Measurements from ENCODE around the gene VILL.

The VILL gene

GRCh38 chr3:37995652-37996641 lies 5.4 kb downstream of the VILL start:
- H3K36me3 ChIP-seq (ENCODE audit: control insufficient read depth in 1 of 2, insufficient read depth in 2 of 2, low read length in 2 of 2), result peaks cover 0 to under 1% of the 10 kb centered on the region in 2 donors
- peaks cover 13 to 14% of the 10 kb centered on the region in 2 donors for H3K4me1 ChIP-seq (ENCODE audit: control insufficient read depth in 1 of 2, insufficient read depth in 2 of 2, low read length in 2 of 2)
- no peaks in the 10 kb centered on the region for H3K27me3 ChIP-seq (ENCODE audit: low read depth, low read length)
- H3K27ac ChIP-seq (ENCODE audit: low read length), result peak overlapping the region; percentile 3
- H3K4me3 ChIP-seq (ENCODE audit: low read depth in 1 of 2, low read length in 2 of 2), result no peak overlapping the region
- H3K9me3 ChIP-seq (ENCODE audit: control insufficient read depth in 1 of 2, low read length in 2 of 2), result no peaks in the 10 kb centered on the region

DNA sequence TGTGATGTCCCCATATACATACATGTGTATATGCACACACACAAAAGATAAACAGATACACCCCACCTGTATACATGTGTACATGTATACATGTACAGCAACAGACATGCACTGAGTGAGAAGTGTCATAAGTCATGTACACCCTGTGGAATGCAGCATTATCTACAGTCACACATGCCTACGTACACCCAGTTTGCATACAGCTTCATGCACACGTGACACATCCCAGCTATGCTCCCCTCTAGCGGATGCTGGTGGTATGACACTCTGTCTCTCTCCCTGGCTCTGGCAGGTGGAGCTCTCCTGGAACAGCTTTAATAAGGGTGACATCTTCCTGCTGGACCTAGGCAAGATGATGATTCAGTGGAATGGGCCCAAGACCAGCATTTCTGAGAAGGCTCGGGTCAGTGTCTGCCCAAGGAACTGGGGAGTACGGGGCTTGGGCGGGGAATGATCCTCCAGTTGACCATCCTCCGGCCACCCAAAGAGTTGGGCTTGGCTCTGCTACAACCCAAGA lies 6.3 kb downstream of the VILL start:
- peak overlapping the region; percentile 3 for H3K27ac ChIP-seq (ENCODE audit: low read length)
- H3K4me1 ChIP-seq (ENCODE audit: control insufficient read depth in 1 of 2, insufficient read depth in 2 of 2, low read length in 2 of 2), result peaks cover 13 to 14% of the 10 kb centered on the region in 2 donors
- H3K36me3 ChIP-seq (ENCODE audit: control insufficient read depth in 1 of 2, insufficient read depth in 2 of 2, low read length in 2 of 2), result peaks cover 4 to 10% of the 10 kb centered on the region in 2 donors
- no peaks in the 10 kb centered on the region for H3K27me3 ChIP-seq (ENCODE audit: low read depth, low read length)
- no peaks in the 10 kb centered on the region for H3K9me3 ChIP-seq (ENCODE audit: control insufficient read depth in 1 of 2, low read length in 2 of 2)
- H3K4me3 ChIP-seq (ENCODE audit: low read depth in 1 of 2, low read length in 2 of 2), result no peak overlapping the region

DNA sequence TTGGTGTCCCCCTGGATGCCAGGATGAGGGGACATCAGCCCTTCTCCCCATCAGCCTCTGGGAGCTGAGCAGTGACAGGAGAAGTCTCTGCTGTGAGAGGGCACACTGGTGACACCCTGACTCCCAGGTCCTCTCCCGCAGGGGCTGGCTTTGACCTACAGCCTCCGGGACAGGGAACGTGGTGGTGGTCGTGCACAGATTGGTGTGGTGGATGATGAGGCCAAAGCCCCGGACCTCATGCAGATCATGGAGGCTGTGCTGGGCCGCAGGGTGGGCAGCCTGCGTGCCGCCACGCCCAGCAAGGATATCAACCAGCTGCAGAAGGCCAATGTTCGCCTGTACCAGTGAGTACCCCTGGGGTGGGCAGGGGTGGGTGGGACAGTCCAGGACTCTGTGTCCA lies 6.8 kb downstream of the VILL start:
- Histone ChIP-seq H3K27ac (ENCODE audit: low read length) (no peak overlapping the region), H3K4me1 (ENCODE audit: control insufficient read depth in 1 of 2, insufficient read depth in 2 of 2, low read length in 2 of 2) (peaks cover 13 to 14% of the 10 kb centered on the region in 2 donors)

DNA sequence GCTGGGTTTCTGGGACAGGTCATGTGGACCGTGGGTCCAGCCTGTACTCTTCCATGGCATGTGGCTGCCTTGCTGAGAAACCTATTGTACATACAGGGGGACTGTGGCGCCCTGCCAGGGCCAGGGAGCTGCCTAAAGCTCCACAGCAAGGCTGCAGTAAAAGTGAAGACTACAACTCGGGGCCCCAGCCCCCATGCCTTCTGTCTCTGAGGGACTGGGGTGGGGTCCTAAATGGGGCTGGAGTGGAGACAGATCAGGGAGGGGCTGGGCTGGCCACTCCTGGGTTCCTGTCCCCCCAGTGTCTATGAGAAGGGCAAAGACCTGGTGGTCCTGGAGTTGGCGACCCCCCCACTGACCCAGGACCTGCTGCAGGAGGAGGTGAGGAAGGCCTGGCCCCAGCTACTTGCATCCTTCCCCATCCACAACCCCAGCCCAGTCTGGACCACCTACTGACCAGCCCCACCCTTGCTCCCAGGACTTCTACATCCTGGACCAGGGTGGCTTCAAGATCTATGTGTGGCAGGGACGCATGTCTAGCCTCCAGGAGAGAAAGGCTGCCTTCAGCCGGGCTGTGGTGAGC lies 7.3 kb downstream of the VILL start:
- H3K4me3 ChIP-seq (ENCODE audit: low read depth in 1 of 2, low read length in 2 of 2), result peak overlapping the region in 1 of 2 donors; percentile 65
- H3K27me3 ChIP-seq (ENCODE audit: low read depth, low read length), result no peaks in the 10 kb centered on the region
- peak overlapping the region; percentile 90 for H3K27ac ChIP-seq (ENCODE audit: low read length)
- peaks cover 6 to 17% of the 10 kb centered on the region in 2 donors for H3K36me3 ChIP-seq (ENCODE audit: control insufficient read depth in 1 of 2, insufficient read depth in 2 of 2, low read length in 2 of 2)
- H3K9me3 ChIP-seq (ENCODE audit: control insufficient read depth in 1 of 2, low read length in 2 of 2), result no peaks in the 10 kb centered on the region
- H3K4me1 ChIP-seq (ENCODE audit: control insufficient read depth in 1 of 2, insufficient read depth in 2 of 2, low read length in 2 of 2), result peaks cover 13 to 15% of the 10 kb centered on the region in 2 donors

More for the DNA sequence above, 6.8 kb downstream of the VILL start:
- H3K9me3 ChIP-seq (ENCODE audit: control insufficient read depth in 1 of 2, low read length in 2 of 2), result no peaks in the 10 kb centered on the region
- H3K4me3 ChIP-seq (ENCODE audit: low read depth in 1 of 2, low read length in 2 of 2), result no peak overlapping the region
- H3K27me3 ChIP-seq (ENCODE audit: low read depth, low read length), result no peaks in the 10 kb centered on the region
- peaks cover 6 to 15% of the 10 kb centered on the region in 2 donors for H3K36me3 ChIP-seq (ENCODE audit: control insufficient read depth in 1 of 2, insufficient read depth in 2 of 2, low read length in 2 of 2)

DNA sequence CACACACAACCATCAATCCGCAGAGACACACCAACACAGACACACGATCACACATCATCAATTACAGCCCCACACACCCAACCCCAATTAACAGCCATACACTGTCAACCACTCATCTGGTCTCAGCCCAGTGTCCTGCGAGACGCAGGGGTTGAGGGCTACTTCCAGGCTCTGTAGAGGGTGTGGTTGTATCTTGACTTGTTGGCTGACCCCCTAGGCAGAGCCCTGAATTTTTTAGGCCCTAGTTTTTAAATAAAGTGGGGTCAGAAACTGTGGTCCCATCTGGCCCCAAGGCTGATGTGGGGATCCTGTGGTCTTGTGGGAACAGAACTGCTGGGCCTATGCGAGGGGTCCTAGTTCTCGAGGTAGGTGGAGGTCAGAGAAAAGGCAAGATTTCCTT lies 9.2 kb downstream of the VILL start:
- no peak overlapping the region for H3K27ac ChIP-seq (ENCODE audit: low read length)

DNA sequence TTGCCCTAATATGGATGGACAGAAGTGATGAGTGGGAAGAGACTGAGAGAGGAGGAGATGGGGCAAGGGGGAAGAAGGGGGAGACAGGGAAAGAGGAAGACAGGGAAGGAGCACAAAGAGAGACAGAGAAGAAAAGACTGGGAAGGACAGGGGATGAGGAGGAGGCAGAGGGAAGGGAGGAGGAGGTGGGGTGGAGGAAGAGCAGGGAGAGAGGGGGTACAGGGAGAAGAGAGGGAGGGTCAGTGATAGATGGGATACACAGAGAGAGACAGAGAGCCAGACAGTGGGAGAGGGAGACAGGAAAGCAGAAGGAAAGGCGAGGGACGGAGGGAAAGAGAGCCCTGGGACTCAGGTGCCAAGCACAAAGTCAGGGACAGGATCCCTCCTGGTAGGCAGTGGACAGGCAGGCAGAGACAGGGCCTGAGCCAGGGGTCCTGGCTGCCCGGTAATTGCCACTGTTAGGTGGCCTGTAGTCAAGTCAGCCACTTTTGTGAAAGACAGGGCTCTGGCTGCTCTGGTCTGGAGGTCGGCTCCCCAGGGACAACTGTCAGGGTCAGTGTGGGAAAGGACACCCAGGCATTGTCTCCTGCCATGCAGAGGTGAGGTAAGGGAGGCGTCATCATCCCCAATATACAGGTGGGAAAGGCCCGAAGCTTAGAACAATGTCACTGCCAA lies 9.8 kb downstream of the VILL start:
- H3K9me3 ChIP-seq (ENCODE audit: control insufficient read depth in 1 of 2, low read length in 2 of 2), result no peaks in the 10 kb centered on the region
- H3K4me1 ChIP-seq (ENCODE audit: control insufficient read depth in 1 of 2, insufficient read depth in 2 of 2, low read length in 2 of 2), result peaks cover 8 to 30% of the 10 kb centered on the region in 2 donors
- no peak overlapping the region for H3K27ac ChIP-seq (ENCODE audit: low read length)
- H3K27me3 ChIP-seq (ENCODE audit: low read depth, low read length), result no peaks in the 10 kb centered on the region
- H3K4me3 ChIP-seq (ENCODE audit: low read depth in 1 of 2, low read length in 2 of 2), result no peak overlapping the region
- H3K36me3 ChIP-seq (ENCODE audit: control insufficient read depth in 1 of 2, insufficient read depth in 2 of 2, low read length in 2 of 2), result peaks cover 6 to 18% of the 10 kb centered on the region in 2 donors

More for the DNA sequence above, 9.2 kb downstream of the VILL start:
- Histone ChIP-seq H3K4me3 (ENCODE audit: low read depth in 1 of 2, low read length in 2 of 2) (no peak overlapping the region), H3K36me3 (ENCODE audit: control insufficient read depth in 1 of 2, insufficient read depth in 2 of 2, low read length in 2 of 2) (peaks cover 6 to 17% of the 10 kb centered on the region in 2 donors), H3K9me3 (ENCODE audit: control insufficient read depth in 1 of 2, low read length in 2 of 2) (no peaks in the 10 kb centered on the region), H3K4me1 (ENCODE audit: control insufficient read depth in 1 of 2, insufficient read depth in 2 of 2, low read length in 2 of 2) (peaks cover 8 to 27% of the 10 kb centered on the region in 2 donors), H3K27me3 (ENCODE audit: low read depth, low read length) (no peaks in the 10 kb centered on the region)

DNA sequence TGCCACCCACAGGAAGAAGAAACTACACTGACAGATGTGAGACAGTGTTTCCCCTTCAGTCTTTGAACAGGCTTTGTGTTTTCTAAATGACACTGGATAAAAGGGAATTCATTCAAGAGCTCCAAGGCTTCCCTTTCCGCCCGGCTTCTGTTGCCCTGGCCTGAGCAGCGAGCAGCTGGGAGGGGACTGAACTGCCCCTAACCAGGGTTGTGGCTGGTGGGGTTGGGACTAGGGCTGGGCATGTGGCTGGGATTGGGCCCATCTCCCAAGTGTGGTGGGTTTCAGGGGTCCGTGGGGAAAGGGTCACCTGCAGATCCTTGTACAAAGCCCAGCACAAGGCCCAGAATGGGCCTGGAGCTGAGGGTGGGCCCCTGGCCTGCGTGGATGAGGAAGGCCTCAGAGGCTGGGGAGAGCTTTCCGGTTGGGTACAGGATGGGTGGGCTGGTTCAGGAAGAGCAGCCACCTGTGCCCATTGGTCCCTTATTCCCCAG lies 10.4 kb downstream of the VILL start:
- H3K27me3 ChIP-seq (ENCODE audit: low read depth, low read length), result no peaks in the 10 kb centered on the region
- H3K4me3 ChIP-seq (ENCODE audit: low read depth in 1 of 2, low read length in 2 of 2), result no peak overlapping the region
- no peaks in the 10 kb centered on the region for H3K9me3 ChIP-seq (ENCODE audit: control insufficient read depth in 1 of 2, low read length in 2 of 2)
- peaks cover 8 to 30% of the 10 kb centered on the region in 2 donors for H3K4me1 ChIP-seq (ENCODE audit: control insufficient read depth in 1 of 2, insufficient read depth in 2 of 2, low read length in 2 of 2)
- peaks cover 6 to 25% of the 10 kb centered on the region in 2 donors for H3K36me3 ChIP-seq (ENCODE audit: control insufficient read depth in 1 of 2, insufficient read depth in 2 of 2, low read length in 2 of 2)
- H3K27ac ChIP-seq (ENCODE audit: low read length), result no peak overlapping the region

- H3K27me3 ChIP-seq (ENCODE audit: low read depth, low read length), result no peaks in the 10 kb centered on the region
- H3K9me3 ChIP-seq (ENCODE audit: control insufficient read depth in 1 of 2, low read length in 2 of 2), result no peaks in the 10 kb centered on the region
- no peak overlapping the region for H3K4me3 ChIP-seq (ENCODE audit: low read depth in 1 of 2, low read length in 2 of 2)
- no peak overlapping the region for H3K27ac ChIP-seq (ENCODE audit: low read length)
- peaks cover 8 to 30% of the 10 kb centered on the region in 2 donors for H3K4me1 ChIP-seq (ENCODE audit: control insufficient read depth in 1 of 2, insufficient read depth in 2 of 2, low read length in 2 of 2)
- peaks cover 6 to 30% of the 10 kb centered on the region in 2 donors for H3K36me3 ChIP-seq (ENCODE audit: control insufficient read depth in 1 of 2, insufficient read depth in 2 of 2, low read length in 2 of 2)
These were observed 11.0 kb downstream of the VILL start for GRCh38 chr3:38001456-38002081.

- Histone ChIP-seq H3K9me3 (ENCODE audit: control insufficient read depth in 1 of 2, low read length in 2 of 2) (no peaks in the 10 kb centered on the region), H3K36me3 (ENCODE audit: control insufficient read depth in 1 of 2, insufficient read depth in 2 of 2, low read length in 2 of 2) (peaks cover 6 to 38% of the 10 kb centered on the region in 2 donors), H3K4me3 (ENCODE audit: low read depth in 1 of 2, low read length in 2 of 2) (no peak overlapping the region), H3K27ac (ENCODE audit: low read length) (no peak overlapping the region), H3K27me3 (ENCODE audit: low read depth, low read length) (no peaks in the 10 kb centered on the region), H3K4me1 (ENCODE audit: control insufficient read depth in 1 of 2, insufficient read depth in 2 of 2, low read length in 2 of 2) (peaks cover 8 to 30% of the 10 kb centered on the region in 2 donors)
These were observed 11.8 kb downstream of the VILL start for GRCh38 chr3:38002291-38002876.

- Histone ChIP-seq H3K27me3 (ENCODE audit: low read depth, low read length) (no peaks in the 10 kb centered on the region), H3K36me3 (ENCODE audit: control insufficient read depth in 1 of 2, insufficient read depth in 2 of 2, low read length in 2 of 2) (peaks cover 6 to 44% of the 10 kb centered on the region in 2 donors), H3K4me1 (ENCODE audit: control insufficient read depth in 1 of 2, insufficient read depth in 2 of 2, low read length in 2 of 2) (peaks cover 7 to 29% of the 10 kb centered on the region in 2 donors), H3K4me3 (ENCODE audit: low read depth in 1 of 2, low read length in 2 of 2) (no peak overlapping the region), H3K9me3 (ENCODE audit: control insufficient read depth in 1 of 2, low read length in 2 of 2) (no peaks in the 10 kb centered on the region), H3K27ac (ENCODE audit: low read length) (no peak overlapping the region)
These were observed 12.4 kb downstream of the VILL start for GRCh38 chr3:38002940-38003339.

Measured in muscle layer of duodenum (tissue), 2 donors.